HG03457 (cell line): ENCODE results near the gene DNASE2B.
"Not testable (repeated sequence)": the region's sequence is repeated elsewhere in the genome, so short reads cannot be mapped to it uniquely, and the experiment has no call there.

Source experiments
- ATAC-seq: cut with Tn5 transposase; IDR thresholded peaks from one replicate; pipeline ENCODE4 v1.9.1; 2021; ENCODE audit warnings: moderate number of reproducible peaks; ENCODE audit not compliant: unreplicated experiment

DNASE2B gene

DNA sequence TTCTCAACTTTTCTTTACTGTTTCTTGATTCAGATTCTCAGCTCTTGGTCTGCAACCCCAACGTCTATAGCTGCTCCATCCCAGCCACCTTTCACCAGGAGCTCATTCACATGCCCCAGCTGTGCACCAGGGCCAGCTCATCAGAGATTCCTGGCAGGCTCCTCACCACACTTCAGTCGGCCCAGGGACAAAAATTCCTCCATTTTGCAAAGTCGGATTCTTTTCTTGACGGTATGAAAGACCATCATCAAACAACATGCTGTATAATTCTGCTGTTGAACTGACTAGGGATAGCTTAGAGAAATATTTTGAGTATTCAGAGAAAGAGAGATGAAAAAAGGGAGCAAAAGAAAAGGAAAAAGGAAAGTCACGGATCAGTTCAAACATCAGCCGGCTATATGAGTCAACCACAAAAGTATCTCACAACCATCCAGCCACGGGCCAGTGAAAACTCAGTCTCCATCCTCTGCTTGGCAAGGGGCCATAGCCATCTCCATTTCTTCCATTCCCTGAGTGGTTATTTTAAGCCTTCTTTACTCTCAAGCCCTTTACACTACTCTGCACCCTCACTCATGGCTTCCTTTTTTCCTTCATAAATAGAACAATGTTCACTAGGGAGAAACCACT is 14.1 kb downstream of the DNASE2B start:
- no peak for ATAC-seq

DNA sequence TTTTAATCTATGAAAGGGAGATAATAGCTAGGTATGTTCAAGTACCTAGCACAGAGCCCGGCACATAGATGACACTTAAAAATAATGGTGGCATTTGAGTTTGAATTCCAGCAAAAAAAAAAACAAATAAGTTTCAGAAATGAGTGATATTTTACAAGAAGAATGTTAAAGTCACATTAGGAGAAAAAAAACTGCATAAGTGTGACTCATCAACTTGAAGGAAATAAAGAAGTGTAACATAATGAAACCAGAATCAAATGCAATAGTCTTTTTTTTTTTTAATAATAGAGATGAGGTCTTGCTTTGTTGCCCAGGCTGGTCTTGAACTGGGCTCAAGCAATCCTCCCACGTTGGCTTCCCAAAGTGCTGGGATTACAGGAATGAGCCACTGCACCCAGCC is 17.1 kb downstream of the DNASE2B start:
- no peak for ATAC-seq

DNA sequence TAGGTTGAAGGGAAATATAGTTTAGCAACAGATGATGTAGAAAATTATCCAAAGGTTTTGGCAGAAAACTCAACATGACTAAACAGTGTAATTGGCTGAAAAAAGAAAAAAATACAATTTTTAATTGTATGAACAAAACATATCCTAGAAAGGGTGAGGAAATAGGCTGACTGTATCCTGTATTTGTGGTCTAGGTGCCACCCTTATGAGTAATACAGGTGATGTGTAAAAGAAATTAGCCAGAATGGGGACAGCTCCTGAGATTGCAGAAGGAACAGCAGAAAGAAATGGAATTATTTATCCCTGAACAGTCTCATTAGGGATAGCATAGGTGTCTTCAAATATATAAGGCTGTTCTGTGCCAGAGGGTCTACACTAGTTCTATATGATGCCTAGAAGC is 24.6 kb downstream of the DNASE2B start:
- no peak for ATAC-seq

DNA sequence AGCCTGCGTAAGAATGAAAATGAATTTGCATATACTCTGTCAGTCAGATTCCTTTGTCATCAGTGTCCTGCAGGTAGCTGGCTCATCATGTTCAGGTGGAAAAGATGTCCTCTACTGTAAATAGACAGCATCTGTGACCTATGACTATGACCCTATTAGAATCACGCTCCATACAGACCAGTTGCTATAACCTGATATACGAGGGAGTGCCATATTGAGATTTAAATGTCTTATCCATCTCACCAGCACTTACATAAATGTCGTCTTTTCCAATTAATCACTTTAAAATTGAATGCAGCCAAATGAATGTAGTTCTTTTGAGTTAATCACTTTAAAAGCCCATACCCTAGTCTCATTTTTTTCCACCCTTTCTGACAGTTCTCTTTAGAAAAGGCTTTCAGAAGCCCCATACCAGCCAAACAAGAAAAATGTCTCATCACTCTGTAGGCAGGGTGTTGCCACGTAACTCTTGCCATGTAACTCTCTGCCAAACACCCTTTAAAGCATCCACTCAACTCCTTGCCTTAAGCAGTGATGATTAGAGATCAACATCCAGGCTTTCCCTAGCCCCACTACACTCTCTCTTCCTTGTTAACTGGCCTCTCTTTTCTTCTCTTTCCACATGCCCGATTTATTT is 26.3 kb downstream of the DNASE2B start:
- ATAC-seq, result no peak

DNA sequence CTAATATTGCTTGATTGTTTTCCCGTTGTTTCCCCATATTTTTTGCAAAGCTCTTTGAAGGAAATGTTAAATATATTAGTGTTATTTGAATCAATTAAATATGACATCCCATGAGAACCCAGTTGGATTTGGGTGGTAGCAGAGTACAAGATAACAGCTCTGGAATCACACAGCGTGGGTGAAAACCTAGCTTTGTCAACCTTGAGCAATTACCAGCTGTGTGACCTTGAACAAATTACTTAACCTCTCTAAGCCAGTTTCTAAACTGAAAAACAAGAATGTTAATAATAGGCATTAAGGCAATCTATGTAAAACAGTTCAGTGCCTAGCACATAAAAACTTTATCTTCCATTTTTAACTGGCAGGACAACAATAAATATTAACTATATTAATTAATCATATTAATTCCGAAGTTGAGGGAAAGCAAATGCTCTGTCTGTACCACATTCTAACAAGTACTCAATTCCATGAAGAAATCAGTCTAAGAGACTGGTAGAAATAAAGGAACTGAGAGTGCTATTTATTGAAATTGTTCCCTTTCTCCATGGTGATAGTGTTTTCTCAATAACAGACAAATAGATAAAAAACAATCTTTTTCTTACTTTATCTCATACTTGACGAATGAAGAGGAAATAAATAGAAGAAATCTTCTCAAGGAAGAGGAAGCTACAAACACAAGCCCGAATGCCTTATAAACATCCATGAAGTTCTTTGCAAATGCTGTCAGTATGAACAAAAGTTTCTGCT is 27.0 kb downstream of the DNASE2B start:
- ATAC-seq, result no peak

DNA sequence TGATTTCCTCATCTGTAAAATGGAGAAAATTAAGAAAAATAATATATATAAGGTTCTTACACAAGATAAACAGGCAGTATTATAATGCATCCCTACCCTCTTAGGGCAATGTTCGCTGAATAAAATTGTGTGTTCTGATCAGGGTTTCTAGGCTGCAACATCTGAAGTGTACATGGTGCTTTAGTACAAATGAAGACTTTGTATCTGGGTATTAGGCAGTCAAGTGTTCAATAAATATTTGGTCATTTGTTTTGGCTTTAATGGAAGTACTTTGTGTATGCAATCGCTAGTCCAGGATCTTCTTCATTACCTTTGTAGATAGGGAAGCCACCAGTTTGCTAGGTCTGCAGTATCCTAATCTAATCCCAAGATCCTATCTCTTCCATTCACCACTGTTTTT is 28.1 kb downstream of the DNASE2B start:
- no peak for ATAC-seq

DNA sequence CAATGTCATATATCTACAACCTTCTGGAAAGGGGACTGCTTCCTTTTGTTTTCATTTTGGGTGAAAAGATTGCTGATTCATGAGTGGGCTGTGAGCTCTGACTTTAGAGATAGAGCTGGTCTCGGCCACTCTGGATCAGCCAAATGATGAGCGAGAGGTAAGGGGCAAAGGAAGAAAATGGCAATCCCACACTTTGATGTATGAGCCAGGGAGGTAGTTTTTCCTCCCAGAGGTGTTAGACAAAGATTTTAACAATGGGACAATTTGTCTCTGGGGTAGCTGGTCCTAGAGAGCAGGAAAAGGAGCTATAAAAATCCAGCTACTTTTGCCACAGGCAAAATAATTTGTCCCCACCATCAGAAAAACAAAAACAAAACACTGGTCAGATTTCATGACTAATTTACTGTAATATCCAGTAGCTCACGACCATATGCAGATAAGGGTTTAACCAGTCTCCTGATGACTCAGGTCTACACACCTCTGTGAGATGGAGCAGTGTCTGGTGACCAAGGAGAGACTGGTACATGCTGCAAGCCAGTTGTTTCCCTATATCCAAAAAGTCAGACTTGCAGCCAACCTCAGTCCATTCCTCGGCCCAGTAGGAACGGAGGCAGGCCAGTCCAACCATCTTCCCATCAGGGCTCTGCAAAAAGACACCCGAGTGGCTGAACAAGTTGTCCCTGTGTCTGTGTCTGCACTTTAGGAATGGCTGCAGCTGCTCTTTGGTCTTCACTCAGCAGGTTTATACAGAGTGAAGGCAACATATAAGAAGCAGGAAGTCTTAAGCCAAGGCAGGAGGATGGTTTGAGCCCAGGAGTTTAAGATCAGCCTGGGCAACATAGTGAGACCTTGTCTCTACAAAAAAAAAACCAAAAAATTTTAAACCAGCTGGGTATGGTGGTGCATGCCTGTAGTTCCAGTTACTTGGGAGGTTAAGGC is 29.2 kb downstream of the DNASE2B start:
- ATAC-seq, result no peak

DNA sequence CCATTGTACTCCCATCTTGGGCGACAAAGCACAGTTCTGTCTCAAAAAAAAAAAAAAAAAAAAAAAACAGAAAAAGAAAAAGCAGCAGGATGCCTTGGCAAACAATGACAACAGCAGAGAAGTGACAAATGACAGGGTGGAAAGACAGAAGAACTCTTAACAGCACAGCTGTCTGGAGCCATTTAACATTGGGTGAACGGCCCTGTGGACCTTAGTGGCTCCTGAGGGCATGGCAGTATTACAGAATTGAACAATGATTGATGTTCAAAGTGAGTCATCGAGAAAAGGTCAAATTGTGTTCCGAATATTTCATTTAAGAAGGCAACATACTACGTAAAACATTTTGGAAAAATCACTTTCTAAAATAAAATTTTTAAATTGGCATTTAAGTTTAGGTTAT is 30.0 kb downstream of the DNASE2B start:
- no peak for ATAC-seq

DNA sequence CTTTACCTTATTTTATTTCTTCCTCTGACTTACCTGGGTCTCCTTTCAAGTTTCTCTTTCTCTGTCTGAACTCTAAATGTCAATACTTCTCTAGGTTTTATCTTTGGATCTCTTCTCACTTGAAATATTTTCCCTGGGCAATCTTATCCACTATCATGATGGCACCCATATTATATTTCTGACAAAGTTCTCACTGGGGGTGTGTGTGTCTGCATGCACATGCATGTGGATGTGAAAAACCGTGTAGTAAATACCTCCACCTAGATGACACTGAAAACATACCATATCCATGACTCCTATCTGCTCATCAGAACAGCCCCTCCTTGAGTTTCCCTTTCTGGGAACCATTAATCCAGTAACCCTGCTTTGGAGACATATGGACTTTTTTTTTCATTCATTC is 30.9 kb downstream of the DNASE2B start:
- no peak for ATAC-seq

DNA sequence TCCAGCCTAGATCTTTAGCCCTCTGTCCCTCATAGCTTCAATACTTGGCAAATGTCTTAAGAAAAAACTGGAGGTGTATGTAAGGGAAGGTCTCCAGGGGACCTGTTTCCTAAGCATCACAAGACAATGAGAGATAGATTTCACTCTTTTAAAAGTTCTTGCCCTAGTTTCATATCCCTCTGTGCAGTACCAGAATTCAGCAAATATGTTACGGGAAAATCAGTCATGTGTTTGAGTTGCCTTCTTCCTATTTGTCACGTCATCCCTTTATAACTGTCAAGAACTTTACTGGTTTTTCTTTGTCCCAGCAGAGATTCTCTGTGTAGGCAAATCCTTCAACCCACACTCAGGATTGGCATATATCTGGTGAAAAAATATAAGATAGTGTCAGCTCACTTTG is 32.3 kb downstream of the DNASE2B start:
- no peak for ATAC-seq

DNA sequence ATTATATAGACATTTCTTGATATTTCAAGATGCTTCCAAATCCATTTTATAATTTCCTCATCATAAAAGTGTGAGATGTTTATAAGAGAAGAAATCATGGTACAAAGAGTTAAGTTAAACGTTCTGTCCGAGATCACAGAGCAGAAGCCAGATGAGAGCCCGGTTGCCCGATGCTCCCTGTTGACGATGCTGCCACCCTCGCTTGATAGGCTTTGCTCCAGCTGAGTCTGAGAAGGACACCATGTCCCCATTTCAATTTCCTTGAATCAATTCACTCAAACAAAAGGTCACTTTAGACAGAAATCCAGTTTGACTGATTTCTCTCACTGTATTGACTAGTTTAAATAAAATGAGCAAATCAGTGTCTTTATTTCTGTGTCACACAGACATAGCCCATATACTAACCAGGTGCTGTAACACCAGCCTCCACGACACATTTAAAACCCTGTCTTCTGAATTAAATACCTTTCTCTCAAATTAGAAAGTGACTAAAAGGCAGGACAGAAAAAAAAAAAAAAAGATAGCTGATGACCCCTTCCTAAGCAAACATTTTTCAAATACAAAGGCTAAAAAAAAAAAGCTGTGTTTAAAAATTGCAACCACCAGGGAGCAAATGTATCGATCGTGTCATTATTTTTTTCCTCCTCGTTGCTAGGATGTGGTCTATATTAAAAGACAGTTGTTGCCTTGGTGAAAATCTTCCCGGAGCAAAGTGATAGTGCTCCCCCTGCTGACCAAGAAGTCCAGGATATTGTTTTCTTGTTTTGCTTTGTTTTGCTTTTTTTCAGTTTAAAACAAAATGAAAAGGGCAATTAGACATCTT is 35.2 kb downstream of the DNASE2B start:
- ATAC-seq, result peak; percentile 48

DNA sequence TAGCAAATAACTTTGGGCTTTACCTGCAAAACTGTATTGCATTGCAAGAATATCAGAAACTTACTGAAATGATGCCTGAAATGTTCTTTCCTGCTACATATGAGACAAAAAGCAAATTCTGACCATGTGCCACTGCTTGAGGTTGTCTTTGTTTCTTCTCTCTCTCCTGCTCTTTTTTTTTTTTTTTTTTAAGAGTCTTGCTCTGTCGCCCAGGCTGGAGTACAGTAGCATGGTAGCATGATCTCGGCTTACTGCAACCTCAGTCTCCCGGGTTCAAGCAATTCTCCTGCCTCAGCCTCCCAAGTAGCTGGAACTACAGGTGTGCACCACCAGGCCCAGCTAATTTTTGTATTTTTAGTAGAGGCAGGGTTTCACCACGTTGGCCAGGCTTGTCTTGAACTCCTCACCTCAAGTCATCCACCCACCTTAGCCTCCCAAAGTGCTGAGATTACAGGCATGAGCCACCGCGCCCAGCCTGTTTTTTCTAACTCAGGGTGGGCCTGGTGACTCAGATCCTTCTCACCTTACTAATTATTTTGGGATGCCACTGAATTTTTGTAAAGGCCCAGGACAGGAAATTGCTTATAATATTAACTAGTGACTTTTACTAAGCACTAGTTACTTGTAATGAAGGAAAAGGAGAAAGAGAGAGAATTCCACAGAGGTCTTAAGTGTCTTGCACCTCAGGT is 35.9 kb downstream of the DNASE2B start:
- ATAC-seq, result no peak

DNA sequence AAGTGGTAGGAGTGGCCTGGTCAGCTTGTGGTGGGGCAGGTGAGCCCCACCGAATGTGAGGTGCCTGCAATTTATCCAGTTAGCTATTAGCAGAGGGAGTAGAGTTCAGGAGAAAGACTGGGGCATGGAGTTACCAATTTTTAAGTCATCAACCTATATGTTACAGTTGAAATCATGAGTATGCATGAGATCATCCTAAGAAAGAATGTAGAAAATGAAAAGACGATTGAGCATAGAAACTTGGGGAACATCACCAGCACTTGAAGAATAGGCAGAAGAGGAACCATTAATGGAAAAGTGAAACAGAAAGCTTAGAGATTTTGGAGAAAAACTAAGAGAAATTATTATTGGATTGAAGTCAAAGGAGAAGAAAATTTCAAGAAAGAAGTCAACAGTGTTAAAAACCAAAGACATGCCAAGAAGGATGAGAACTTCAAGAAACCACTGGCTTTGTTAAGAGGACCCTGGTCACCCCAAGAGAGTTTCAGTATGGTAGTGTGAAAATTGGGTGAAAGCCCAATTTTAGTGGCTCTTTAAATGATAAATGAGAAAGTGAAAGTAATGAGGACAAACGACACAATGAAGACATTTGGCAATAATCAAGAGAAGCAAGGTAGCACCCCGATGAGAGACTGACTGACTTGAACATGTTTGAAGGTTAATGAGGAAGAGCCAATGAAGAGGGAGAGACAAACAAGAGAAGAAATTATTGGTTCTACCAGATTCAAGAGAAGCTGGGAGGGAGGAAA is 36.7 kb downstream of the DNASE2B start:
- ATAC-seq, result no peak

DNA sequence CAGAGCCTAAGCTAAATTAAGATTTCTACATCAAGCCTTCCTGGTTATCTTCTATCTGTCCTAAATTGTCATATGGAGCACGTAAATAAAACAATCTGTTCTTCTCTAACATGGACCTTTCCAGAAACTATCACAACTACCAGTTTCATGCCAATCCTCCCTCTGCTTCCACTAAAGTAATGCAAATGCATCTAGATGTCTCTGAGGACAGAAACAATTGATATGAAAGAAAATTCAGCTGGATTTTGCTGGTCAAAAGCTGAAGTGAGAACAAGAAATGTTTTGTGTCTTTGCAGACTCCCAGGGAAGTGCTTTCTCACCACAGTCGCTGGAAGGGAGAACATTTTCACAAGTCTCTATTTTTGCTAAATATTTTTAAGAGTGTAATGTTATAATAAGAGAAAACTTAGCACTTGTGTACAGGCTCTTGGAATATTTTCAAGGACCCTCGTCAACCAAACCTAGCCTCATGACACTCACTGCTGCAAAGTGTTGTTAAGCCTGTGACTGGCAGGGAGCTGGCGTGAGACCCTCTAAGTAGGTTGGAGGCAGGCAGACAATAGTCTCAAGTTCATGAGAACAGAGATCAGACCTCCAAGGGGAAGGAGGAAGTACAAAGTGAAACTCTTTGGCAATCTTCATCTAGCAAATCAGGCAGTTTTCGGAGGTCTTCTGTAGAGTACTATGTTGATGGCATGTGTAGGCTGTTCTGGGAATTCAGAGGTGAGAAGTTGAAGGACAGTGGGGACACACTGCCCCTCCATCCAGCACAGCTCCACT is 38.8 kb downstream of the DNASE2B start:
- ATAC-seq, result no peak

DNA sequence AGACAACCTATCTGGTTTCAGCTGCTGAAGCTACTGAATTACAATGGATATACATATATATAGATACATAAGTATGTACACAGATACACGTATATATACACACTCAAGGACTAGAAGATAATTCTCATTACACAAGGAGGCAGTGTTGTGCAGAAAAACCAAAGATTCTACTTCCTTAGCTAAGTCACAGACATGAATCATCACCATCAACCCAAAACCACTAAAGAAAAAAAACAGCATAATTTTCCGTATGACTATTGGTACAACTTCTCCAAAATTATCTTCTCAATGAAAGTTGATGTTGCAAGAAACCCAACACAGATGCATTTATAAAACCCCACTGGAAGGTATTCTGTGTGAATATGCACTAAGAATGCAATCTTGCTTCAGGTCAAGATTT is 44.0 kb downstream of the DNASE2B start:
- ATAC-seq, result peak; percentile 93

DNA sequence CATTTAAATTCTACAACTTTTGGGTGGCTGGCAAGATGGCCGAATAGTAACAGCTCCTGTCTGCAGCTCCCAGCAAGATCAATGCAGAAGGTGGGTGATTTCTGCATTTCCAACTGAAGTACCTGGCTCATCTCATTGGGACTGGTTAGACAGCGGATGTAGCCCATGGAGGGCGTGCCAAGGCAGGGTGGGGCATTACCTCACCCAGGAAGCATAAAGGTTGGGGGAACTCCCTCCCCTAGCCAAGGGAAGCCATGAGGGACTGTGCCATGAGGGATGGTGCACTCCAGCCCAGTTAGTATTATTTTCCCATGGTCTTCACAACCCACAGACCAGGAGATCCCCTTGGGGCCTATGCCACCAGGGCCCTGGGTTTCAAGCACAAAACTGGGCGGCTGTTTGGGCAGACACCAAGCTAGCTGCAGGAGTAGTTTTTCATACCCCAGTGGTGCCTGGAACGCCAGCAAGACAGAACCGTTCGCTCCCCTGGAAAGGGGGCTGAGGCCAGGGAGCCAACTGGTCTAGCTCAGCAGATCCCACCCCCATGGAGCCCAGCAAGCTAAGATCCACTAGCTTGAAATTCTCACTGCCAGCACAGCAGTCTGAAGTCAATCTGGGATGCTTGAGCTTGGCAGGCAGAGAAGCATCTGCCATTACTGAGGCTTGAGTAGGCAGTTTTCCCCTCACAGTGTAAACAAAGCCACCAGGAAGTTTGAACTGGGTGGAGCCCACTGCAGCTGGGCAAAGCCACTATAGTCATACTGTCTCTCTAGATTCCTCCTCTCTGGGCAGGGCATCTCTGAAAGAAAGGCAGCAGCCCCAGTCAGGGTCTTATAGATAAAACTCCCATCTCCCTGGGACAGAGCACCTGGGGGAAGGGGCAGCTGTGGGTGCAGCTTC is 44.7 kb downstream of the DNASE2B start:
- ATAC-seq, result not testable (repeated sequence)

DNA sequence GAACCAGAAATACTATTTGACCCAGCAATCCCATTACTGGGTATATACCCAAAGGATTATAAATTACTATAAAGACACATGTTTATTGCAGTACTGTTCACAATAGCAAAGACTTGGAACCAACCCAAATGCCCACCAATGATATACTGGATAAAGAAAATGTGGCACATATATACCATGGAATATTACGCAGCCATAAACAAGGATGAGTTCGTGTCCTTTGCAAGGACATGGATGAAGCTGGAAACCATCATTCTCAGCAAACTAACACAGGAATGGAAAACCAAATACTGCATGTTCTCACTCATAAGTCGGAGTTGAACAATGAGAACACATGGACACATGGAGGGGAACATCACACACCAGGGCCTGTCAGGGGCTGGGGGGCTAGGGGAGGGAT is 50.4 kb downstream of the DNASE2B start:
- ATAC-seq, result not testable (repeated sequence)
